WTC11 (cell line): ENCODE results near the gene TMEM128. TPM values are rescaled to one million over a fixed set of nuclear protein-coding genes. Genes with fewer than 3 reads are reported as not detected.

Source experiments
- ATAC-seq: fragments of 200-7000 bp; cut with Tn5 transposase; 2 replicates; pipeline ENCODE4 v1.10.0; 2021; ENCODE audit warnings: mild to moderate bottlenecking, moderate library complexity
- CTCF ChIA-PET: fragments of 300-600 bp; sonication (Branson Sonifier 250); formaldehyde crosslinking; loops from one replicate; lab custom pipeline; 2021; ENCODE audit warnings: antibody characterized with exemption; lab: Charles Lee
- POLR2A ChIA-PET: fragments of 350-600 bp; sonication (Branson Sonifier 250); formaldehyde crosslinking; loops from one replicate; lab custom pipeline; 2021; ENCODE audit warnings: antibody characterized with exemption; lab: Charles Lee
- DNase-seq: peaks from one replicate; pipeline ENCODE4 v3.0.0; 2021; ENCODE audit warnings: low spot score
- H3K27ac Mint-ChIP-seq: 2 replicates; pipeline ENCODE4 v1.8.0; 2021; ENCODE audit warnings: mixed read lengths
- H3K27me3 Mint-ChIP-seq: 2 replicates; pipeline ENCODE4 v1.8.0; 2021; ENCODE audit warnings: low read depth, mild to moderate bottlenecking, moderate library complexity, mixed read lengths
- H3K36me3 Mint-ChIP-seq: 2 replicates; pipeline ENCODE4 v1.8.0; 2021; ENCODE audit warnings: mixed read lengths
- H3K4me1 Mint-ChIP-seq: 2 replicates; pipeline ENCODE4 v1.8.0; 2022; ENCODE audit warnings: mixed read lengths
- H3K4me3 Mint-ChIP-seq: 2 replicates; pipeline ENCODE4 v1.8.0; 2021; ENCODE audit warnings: mild to moderate bottlenecking, moderate library complexity, mixed read lengths
- H3K9me3 Mint-ChIP-seq: 2 replicates; pipeline ENCODE4 v1.8.0; 2021; ENCODE audit warnings: mixed read lengths
- ARID4B ChIP-seq: sonication (generic); formaldehyde crosslinking; IDR thresholded peaks from 2 replicates; pipeline ENCODE4 v1.8.0; 2023; ENCODE audit warnings: missing genetic modification reagents, mild to moderate bottlenecking, borderline replicate concordance
- ELF4 ChIP-seq: sonication (generic); formaldehyde crosslinking; IDR thresholded peaks from 2 replicates; pipeline ENCODE4 v1.8.1; 2022; ENCODE audit warnings: low read depth, mild to moderate bottlenecking, moderate library complexity, missing genetic modification reagents
- ETV6 ChIP-seq: sonication (generic); formaldehyde crosslinking; IDR thresholded peaks from 2 replicates; pipeline ENCODE4 v1.8.1; 2022; ENCODE audit warnings: mild to moderate bottlenecking, missing genetic modification reagents
- IRF2 ChIP-seq: sonication (generic); formaldehyde crosslinking; IDR thresholded peaks from 2 replicates; pipeline ENCODE4 v1.8.0; 2022; ENCODE audit warnings: low read depth, missing genetic modification reagents, borderline replicate concordance
- MXD4 ChIP-seq: fragments of 250-450 bp; sonication (Bioruptor Pico); IDR thresholded peaks from 2 replicates; pipeline ENCODE4 v1.8.0; 2021; ENCODE audit warnings: mild to moderate bottlenecking, moderate library complexity, borderline replicate concordance
- NFE2L1 ChIP-seq: sonication (generic); formaldehyde crosslinking; IDR thresholded peaks from 2 replicates; pipeline ENCODE4 v1.8.1; 2023; ENCODE audit warnings: missing genetic modification reagents
- SP1 ChIP-seq: sonication (generic); formaldehyde crosslinking; conservative IDR thresholded peaks from 2 replicates; pipeline ENCODE4 v1.8.1; 2022; ENCODE audit warnings: missing genetic modification reagents
- ZNF121 ChIP-seq: sonication (generic); formaldehyde crosslinking; IDR thresholded peaks from 2 replicates; pipeline ENCODE4 v1.8.0; 2023; ENCODE audit warnings: missing genetic modification reagents
- ZNF232 ChIP-seq: sonication (generic); formaldehyde crosslinking; IDR thresholded peaks from 2 replicates; pipeline ENCODE4 v1.8.0; 2022; ENCODE audit warnings: mild to moderate bottlenecking, missing genetic modification reagents
- ZNF281 ChIP-seq: sonication (generic); formaldehyde crosslinking; IDR thresholded peaks from 2 replicates; pipeline ENCODE4 v1.8.0; 2023; ENCODE audit warnings: mild to moderate bottlenecking, missing genetic modification reagents
- ZNF317 ChIP-seq: sonication (generic); formaldehyde crosslinking; IDR thresholded peaks from 2 replicates; pipeline ENCODE4 v1.8.1; 2023; ENCODE audit warnings: low read depth, mild to moderate bottlenecking, moderate library complexity, missing genetic modification reagents, borderline replicate concordance
- ZNF671 ChIP-seq: fragments of 250-450 bp; sonication (Bioruptor Pico); IDR thresholded peaks from 2 replicates; pipeline ENCODE4 v1.8.0; 2021; ENCODE audit warnings: mild to moderate bottlenecking
- total RNA-seq: library from RNA; stranded (reverse); gene quantifications from 3 replicates; pipeline ENCODE4 v1.2.3, GENCODE V29; 2021
- TF ChIP-seq, protein P1 (sequence below): sonication (generic); formaldehyde crosslinking; IDR thresholded peaks from 2 replicates; pipeline ENCODE4 v1.8.1; 2022; ENCODE audit warnings: low read depth, mild to moderate bottlenecking, moderate library complexity, missing genetic modification reagents, borderline replicate concordance
- TF ChIP-seq, protein P2 (sequence below): fragments of 250-450 bp; sonication (Bioruptor Pico); IDR thresholded peaks from 2 replicates; pipeline ENCODE4 v2.1.2; 2022; ENCODE audit warnings: mild to moderate bottlenecking, moderate library complexity

TMEM128 gene
- total RNA-seq, 1 experiment from 2014 or later = 21.1 TPM

DNA sequence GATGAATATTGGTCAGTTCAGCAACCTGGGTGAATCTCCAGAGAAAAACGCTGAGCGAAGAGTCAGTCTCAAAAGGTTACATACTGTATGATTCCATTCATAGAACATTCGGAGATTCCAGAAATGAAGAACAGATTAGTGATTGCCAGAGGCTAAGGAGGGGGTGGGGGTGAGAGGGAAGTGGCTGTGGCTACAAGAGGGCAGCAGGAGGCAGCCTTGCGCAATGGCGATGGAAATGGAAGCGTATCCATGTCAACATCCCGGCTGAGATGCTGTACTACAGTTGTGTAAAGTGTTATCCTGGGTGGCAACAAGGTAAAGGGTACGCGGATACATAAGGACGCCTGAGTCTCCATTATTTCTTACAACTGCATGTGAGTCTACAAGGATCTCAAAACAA, 23.9 kb upstream of the TMEM128 start:
- DNase-seq = no peak
- no peak for TF ChIP-seq ETV6 (CRISPR knock-in tag)
- TF ChIP-seq, all 79 proteins: peak for 0
- CTCF ChIA-PET = no interaction called here
- peaks cover 57% of the 10 kb centered on the region for H3K36me3 Mint-ChIP-seq
- POLR2A ChIA-PET = no interaction called here
- peak; percentile 60 for ATAC-seq
- no peak overlapping the region for H3K27ac Mint-ChIP-seq
- no peaks in the 10 kb centered on the region for H3K27me3 Mint-ChIP-seq
- no peak overlapping the region for H3K4me3 Mint-ChIP-seq
- H3K4me1 Mint-ChIP-seq = no peaks in the 10 kb centered on the region
- H3K9me3 Mint-ChIP-seq = no peaks in the 10 kb centered on the region

DNA sequence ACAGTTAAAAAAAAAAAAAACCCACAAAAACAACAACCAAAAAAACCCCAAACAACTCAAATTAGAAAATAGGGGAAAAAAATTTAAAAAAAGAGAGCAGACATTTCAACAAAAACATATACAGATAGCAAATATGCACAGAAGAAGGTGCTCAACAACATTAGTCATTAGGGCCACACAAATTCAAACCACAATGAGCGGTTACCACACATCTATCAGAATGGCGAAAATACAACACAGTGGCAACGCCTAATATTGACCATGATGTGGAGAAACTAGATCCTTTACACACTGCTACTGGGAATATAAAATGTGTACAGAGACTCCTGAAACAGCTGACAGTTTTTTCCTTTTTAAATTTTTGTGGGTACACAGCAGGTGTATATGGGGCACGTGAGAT, 22.5 kb upstream of the TMEM128 start:
- DNase-seq = no peak
- Mint-ChIP-seq H3K4me3 (no peak overlapping the region), H3K27me3 (no peaks in the 10 kb centered on the region; the same call in 1 of the 2 replicates), H3K27ac (no peak overlapping the region), H3K4me1 (no peaks in the 10 kb centered on the region), H3K9me3 (peaks cover 5% of the 10 kb centered on the region; the same call in 1 of the 2 replicates)
- POLR2A ChIA-PET = no interaction called here
- no peak for TF ChIP-seq SP1 (CRISPR knock-in tag)
- TF ChIP-seq, protein P1, sequence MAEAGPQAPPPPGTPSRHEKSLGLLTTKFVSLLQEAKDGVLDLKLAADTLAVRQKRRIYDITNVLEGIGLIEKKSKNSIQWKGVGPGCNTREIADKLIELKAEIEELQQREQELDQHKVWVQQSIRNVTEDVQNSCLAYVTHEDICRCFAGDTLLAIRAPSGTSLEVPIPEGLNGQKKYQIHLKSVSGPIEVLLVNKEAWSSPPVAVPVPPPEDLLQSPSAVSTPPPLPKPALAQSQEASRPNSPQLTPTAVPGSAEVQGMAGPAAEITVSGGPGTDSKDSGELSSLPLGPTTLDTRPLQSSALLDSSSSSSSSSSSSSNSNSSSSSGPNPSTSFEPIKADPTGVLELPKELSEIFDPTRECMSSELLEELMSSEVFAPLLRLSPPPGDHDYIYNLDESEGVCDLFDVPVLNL (CRISPR knock-in tag) = no peak
- no peak for TF ChIP-seq NFE2L1
- no peak for TF ChIP-seq ZNF281 (CRISPR knock-in tag)
- no peak for TF ChIP-seq ZNF671
- TF ChIP-seq ARID4B (CRISPR knock-in tag) = no peak
- TF ChIP-seq ZNF317 (CRISPR knock-in tag) = no peak
- TF ChIP-seq, protein P2, sequence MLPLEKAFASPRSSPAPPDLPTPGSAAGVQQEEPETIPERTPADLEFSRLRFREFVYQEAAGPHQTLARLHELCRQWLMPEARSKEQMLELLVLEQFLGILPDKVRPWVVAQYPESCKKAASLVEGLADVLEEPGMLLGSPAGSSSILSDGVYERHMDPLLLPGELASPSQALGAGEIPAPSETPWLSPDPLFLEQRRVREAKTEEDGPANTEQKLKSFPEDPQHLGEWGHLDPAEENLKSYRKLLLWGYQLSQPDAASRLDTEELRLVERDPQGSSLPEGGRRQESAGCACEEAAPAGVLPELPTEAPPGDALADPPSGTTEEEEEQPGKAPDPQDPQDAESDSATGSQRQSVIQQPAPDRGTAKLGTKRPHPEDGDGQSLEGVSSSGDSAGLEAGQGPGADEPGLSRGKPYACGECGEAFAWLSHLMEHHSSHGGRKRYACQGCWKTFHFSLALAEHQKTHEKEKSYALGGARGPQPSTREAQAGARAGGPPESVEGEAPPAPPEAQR (CRISPR knock-in tag) = no peak
- TF ChIP-seq, all 79 proteins: peak for 0
- no peak for ATAC-seq
- H3K36me3 Mint-ChIP-seq = peaks cover 54% of the 10 kb centered on the region
- CTCF ChIA-PET = no interaction called here

GRCh38 chr4:4269856-4270255, 21.8 kb upstream of the TMEM128 start:
- CTCF ChIA-PET = no interaction called here
- Mint-ChIP-seq H3K27me3 (no peaks in the 10 kb centered on the region; the same call in 1 of the 2 replicates), H3K4me1 (no peaks in the 10 kb centered on the region), H3K9me3 (peaks cover 5% of the 10 kb centered on the region; the same call in 1 of the 2 replicates), H3K4me3 (no peak overlapping the region), H3K27ac (peak overlapping the region; percentile 48; the same call in 1 of the 2 replicates), H3K36me3 (peaks cover 49% of the 10 kb centered on the region)
- ATAC-seq (no peak), DNase-seq (no peak)
- POLR2A ChIA-PET = no interaction called here
- TF ChIP-seq ZNF121 (CRISPR knock-in tag) = no peak
- TF ChIP-seq, protein P1 (CRISPR knock-in tag) = no peak
- TF ChIP-seq MXD4 (CRISPR knock-in tag) = no peak
- no peak for TF ChIP-seq ZNF281 (CRISPR knock-in tag)
- no peak for TF ChIP-seq ZNF232
- TF ChIP-seq IRF2 (CRISPR knock-in tag) = no peak
- no peak for TF ChIP-seq SP1 (CRISPR knock-in tag)
- no peak for TF ChIP-seq ELF4
